NOMO-1 treated with dmso at 0.1 percent for 144 hours (cell line): ENCODE results near the gene RTN4RL2.

Experiments used
- DNase-seq: peaks from one replicate; lab custom pipeline; 2025; ENCODE audit not compliant: unreplicated experiment; lab: John Stamatoyannopoulos, UW

Gene RTN4RL2

GRCh38 chr11:57461841-57462489, 1.6 kb downstream of the RTN4RL2 start:
- no peak for DNase-seq

GRCh38 chr11:57462597-57462996, 2.3 kb downstream of the RTN4RL2 start:
- no peak for DNase-seq

GRCh38 chr11:57463671-57464538, 3.6 kb downstream of the RTN4RL2 start:
- DNase-seq = no peak

GRCh38 chr11:57464539-57465181, 4.3 kb downstream of the RTN4RL2 start:
- peak; percentile 41 for DNase-seq

- no peak for DNase-seq
Observed at GRCh38 chr11:57466680-57467079, 6.4 kb downstream of the RTN4RL2 start.

GRCh38 chr11:57467508-57468157, 7.3 kb downstream of the RTN4RL2 start:
- DNase-seq = no peak

- DNase-seq = no peak
Observed at GRCh38 chr11:57468276-57468675, 7.9 kb downstream of the RTN4RL2 start.

GRCh38 chr11:57469268-57469667, 8.9 kb downstream of the RTN4RL2 start:
- DNase-seq = no peak

- no peak for DNase-seq
Observed at GRCh38 chr11:57471496-57471895, 11.2 kb downstream of the RTN4RL2 start.

- peak; percentile 68 for DNase-seq
Observed at GRCh38 chr11:57473285-57473841, 13.0 kb downstream of the RTN4RL2 start.

GRCh38 chr11:57474017-57474802, 13.9 kb downstream of the RTN4RL2 start:
- peak; percentile 62 for DNase-seq

- no peak for DNase-seq
Observed at GRCh38 chr11:57474803-57475115, 14.4 kb downstream of the RTN4RL2 start.

- no peak for DNase-seq
Observed at GRCh38 chr11:57475191-57475590, 14.9 kb downstream of the RTN4RL2 start.

GRCh38 chr11:57475671-57476046, 15.3 kb downstream of the RTN4RL2 start:
- DNase-seq = no peak

- no peak for DNase-seq
Observed at GRCh38 chr11:57476047-57476756, 15.9 kb downstream of the RTN4RL2 start.

- DNase-seq = no peak
Observed at GRCh38 chr11:57476757-57477506, 16.6 kb downstream of the RTN4RL2 start.

- no peak for DNase-seq
Observed at GRCh38 chr11:57477507-57478189, 17.3 kb downstream of the RTN4RL2 start.

GRCh38 chr11:57479021-57479663, 18.8 kb downstream of the RTN4RL2 start:
- DNase-seq = no peak
